Neural cell (in vitro differentiated cells): ENCODE data around the gene HBZ.

Experiments used
- EP300 ChIP-seq: fragments of 450-650 bp; conservative IDR thresholded peaks from 2 replicates; pipeline ENCODE4 v1.6.1; 2014; ENCODE audit warnings: antibody characterized with exemption, mild to moderate bottlenecking, moderate library complexity; ENCODE audit not compliant: poor library complexity, severe bottlenecking
- POLR2AphosphoS5 ChIP-seq: IDR thresholded peaks from 2 replicates; pipeline ENCODE4 v1.6.1; 2012
- RAD21 ChIP-seq: fragments of 450-650 bp; conservative IDR thresholded peaks from 2 replicates; pipeline ENCODE4 v1.6.1; 2014; ENCODE audit warnings: antibody characterized with exemption, mild to moderate bottlenecking, moderate library complexity
- SMC3 ChIP-seq: fragments of 450-650 bp; conservative IDR thresholded peaks from 2 replicates; pipeline ENCODE4 v1.6.1; 2014; ENCODE audit warnings: antibody characterized with exemption, mild to moderate bottlenecking, moderate library complexity; ENCODE audit not compliant: poor library complexity
- TAF1 ChIP-seq: IDR thresholded peaks from 2 replicates; pipeline ENCODE4 v1.6.1; 2012; ENCODE audit warnings: low read depth
- TF ChIP-seq, protein P1 (sequence below): IDR thresholded peaks from 2 replicates; pipeline ENCODE4 v1.6.1; 2012; ENCODE audit warnings: borderline replicate concordance
- TF ChIP-seq, protein P2 (sequence below): fragments of 450-650 bp; IDR thresholded peaks from 2 replicates; pipeline ENCODE4 v1.5.1; 2014; ENCODE audit warnings: antibody characterized with exemption, mild to moderate bottlenecking, moderate library complexity; ENCODE audit not compliant: poor library complexity, severe bottlenecking

DNA sequence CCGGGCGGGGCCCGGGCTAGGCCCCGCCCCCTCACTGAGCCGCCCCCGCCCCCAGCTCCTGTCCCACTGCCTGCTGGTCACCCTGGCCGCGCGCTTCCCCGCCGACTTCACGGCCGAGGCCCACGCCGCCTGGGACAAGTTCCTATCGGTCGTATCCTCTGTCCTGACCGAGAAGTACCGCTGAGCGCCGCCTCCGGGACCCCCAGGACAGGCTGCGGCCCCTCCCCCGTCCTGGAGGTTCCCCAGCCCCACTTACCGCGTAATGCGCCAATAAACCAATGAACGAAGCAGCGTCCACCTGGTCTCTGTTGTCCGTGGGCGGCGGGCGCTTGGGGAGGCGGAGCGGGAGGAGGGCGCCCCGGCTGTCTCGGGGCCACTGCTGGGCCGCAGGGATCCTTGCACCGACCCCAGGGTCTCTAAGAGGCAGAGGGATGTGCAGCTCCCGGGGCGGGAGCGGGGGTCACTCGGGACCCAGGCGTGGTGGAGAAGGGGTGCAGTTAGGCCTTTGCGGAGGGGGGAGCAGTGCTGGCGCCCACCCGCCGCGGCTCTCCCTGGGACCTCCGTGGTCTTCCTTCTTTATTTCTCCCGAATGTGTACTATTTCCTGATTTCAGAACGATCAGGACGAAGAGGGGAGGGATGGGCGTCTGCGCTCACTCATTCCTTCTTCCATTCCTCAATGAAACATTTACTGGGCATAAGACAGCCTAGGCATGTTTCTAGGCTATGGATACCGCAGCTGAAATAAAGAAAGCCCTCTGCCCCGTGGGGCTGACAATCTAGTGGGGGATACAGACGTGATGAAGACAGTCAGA, 2.0 kb downstream of the HBZ start:
- TF ChIP-seq, protein P1, sequence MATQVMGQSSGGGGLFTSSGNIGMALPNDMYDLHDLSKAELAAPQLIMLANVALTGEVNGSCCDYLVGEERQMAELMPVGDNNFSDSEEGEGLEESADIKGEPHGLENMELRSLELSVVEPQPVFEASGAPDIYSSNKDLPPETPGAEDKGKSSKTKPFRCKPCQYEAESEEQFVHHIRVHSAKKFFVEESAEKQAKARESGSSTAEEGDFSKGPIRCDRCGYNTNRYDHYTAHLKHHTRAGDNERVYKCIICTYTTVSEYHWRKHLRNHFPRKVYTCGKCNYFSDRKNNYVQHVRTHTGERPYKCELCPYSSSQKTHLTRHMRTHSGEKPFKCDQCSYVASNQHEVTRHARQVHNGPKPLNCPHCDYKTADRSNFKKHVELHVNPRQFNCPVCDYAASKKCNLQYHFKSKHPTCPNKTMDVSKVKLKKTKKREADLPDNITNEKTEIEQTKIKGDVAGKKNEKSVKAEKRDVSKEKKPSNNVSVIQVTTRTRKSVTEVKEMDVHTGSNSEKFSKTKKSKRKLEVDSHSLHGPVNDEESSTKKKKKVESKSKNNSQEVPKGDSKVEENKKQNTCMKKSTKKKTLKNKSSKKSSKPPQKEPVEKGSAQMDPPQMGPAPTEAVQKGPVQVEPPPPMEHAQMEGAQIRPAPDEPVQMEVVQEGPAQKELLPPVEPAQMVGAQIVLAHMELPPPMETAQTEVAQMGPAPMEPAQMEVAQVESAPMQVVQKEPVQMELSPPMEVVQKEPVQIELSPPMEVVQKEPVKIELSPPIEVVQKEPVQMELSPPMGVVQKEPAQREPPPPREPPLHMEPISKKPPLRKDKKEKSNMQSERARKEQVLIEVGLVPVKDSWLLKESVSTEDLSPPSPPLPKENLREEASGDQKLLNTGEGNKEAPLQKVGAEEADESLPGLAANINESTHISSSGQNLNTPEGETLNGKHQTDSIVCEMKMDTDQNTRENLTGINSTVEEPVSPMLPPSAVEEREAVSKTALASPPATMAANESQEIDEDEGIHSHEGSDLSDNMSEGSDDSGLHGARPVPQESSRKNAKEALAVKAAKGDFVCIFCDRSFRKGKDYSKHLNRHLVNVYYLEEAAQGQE = no peak
- TF ChIP-seq, protein P2, sequence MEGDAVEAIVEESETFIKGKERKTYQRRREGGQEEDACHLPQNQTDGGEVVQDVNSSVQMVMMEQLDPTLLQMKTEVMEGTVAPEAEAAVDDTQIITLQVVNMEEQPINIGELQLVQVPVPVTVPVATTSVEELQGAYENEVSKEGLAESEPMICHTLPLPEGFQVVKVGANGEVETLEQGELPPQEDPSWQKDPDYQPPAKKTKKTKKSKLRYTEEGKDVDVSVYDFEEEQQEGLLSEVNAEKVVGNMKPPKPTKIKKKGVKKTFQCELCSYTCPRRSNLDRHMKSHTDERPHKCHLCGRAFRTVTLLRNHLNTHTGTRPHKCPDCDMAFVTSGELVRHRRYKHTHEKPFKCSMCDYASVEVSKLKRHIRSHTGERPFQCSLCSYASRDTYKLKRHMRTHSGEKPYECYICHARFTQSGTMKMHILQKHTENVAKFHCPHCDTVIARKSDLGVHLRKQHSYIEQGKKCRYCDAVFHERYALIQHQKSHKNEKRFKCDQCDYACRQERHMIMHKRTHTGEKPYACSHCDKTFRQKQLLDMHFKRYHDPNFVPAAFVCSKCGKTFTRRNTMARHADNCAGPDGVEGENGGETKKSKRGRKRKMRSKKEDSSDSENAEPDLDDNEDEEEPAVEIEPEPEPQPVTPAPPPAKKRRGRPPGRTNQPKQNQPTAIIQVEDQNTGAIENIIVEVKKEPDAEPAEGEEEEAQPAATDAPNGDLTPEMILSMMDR = no peak
- no peak for TF ChIP-seq POLR2AphosphoS5
- no peak for TF ChIP-seq SMC3
- no peak for TF ChIP-seq EP300
- no peak for TF ChIP-seq RAD21
- no peak for TF ChIP-seq TAF1
